ENCODE data around the gene TMEM232.

Gene TMEM232

DNA sequence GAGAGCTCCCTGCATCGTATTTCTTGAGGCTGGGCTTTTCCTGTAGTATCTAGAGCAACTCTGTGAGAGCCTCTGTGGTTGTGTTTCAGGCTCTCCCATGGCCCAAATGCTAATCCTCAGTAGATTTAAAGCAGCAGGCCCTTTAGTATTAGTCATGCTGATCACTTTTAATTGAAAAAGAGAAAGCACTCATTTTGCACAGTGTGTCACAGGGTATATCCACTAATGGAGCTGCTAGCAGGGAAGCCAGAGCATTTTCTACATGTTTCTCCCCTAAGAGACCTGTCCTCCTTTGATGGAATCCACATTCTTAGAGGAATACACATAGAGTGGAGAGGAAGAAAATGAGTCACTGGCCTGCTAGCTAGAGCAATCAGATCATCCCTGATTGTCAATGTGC lies 348.5 kb downstream of the TMEM232 start:
- no peak for DNase-seq

DNA sequence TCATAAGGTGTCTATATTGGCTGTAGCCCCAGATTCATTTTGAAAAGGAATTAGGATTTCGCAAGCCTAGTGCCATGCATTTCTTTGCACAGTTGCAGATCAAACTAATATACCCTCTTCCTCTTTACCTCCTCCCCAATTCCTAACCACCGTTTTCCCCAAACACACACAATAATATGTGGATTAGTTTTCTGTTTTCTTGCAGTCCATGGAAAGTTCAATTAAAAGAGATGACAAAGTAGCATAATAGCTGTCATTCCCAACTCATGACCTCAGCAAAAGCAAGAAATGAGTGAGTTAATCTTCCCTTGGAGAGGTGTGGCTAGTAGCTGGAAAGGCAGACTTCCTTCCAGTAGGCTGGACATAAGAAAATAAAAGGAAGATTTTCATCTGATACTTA lies 349.1 kb downstream of the TMEM232 start:
- no peak for DNase-seq

DNA sequence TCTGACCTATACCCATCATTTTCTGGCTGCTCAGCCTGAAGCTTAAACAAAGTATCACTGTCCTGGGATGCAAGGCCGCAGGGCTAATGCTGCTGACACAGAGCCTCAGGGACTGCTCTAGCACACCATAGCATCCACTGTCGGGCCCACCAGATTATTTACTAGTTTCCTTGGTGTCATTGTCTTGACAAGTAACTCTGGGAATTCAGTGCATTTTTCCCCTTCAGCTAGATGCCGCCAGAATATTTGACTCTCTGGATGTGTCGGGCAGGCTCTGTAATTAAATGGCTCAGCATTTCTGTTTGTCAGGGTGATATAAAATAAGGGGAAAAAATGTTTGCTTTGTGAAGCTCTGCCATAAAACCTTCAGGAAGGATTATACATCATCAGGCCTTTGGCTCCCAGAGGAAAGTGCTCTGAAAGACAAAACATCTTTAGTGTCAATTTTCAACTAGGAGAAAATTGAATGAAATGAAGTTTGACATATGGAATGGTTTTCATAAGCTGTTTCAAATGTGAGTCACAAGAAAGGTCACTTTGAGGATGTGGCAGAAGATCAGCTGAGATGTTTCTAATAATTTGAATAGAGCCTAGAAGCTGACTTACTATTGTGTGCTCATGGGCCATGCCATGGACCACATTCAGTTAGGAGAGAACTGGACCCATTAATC lies 350.1 kb downstream of the TMEM232 start:
- no peak for DNase-seq

DNA sequence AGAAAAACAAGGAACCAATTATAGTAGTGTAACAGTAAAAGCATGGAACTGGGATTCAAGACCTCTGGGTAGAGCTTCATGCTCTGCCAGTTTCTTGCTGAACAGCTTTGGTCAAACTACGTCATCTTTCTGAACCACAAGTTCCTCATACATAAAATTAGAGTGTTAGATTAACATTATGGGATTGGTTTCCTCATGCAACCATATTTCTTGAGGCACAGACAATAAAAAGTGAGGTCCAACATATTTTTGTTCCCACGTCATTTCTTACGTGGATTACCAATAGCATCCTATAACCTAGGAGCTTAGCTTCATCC lies 354.8 kb downstream of the TMEM232 start:
- no peak for DNase-seq

DNA sequence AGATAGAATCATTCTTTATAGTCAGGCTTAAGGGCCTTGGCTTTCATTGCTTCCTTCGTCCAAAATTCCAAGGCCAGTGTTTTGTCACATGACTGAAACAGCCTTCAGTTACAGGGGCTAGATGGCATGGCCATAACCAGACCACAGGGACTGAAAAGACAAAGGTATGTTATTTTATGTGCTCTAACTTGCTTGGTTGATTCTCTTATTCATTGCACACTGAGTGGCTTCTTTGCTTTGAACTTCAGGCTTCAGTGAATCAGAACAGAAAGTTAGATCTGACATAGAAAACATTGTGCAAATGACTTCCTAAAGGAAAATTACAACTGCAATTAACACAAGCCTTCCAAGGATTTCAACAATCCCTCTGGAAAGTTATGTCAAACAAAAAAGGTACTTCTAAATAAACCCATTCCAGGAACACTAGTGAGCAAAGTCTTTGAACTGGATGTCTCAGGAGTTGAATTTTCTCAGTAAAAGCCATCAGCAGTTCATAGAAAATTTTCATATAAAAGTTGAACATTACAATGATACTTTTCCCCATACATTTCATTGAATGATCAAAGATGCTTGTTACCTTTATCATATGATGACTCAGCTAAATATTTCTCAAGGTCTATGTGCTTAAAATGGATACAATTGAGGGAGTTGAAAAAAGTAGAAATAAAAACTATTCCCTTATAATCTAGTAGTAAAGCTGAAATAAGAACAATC lies 355.3 kb downstream of the TMEM232 start:
- no peak for DNase-seq

Data from T1000 (cell line).